GM18951 (cell line): ENCODE results near the gene MYO18B.

Source experiments
- POLR2A ChIP-seq: IDR thresholded peaks from 4 replicates; pipeline ENCODE4 v1.6.1; 2011; ENCODE audit warnings: mild to moderate bottlenecking; ENCODE audit not compliant: insufficient read length, insufficient read depth; ENCODE audit errors: extremely low read depth
- in situ Hi-C: fragments of 300-500 bp; cut with MboI; formaldehyde crosslinking; loops from one replicate; pipeline ENCODE4 v1.12.0; 2022; ENCODE audit warnings: low sequenced_read_pairs, mixed read lengths, inconsistent platforms; ENCODE audit not compliant: unreplicated experiment

The MYO18B gene

GRCh38 chr22:25817092-25817943, 75.3 kb downstream of the MYO18B start:
- in situ Hi-C loops = no loop called here

GRCh38 chr22:25818541-25818940, 76.6 kb downstream of the MYO18B start:
- TF ChIP-seq POLR2A = no peak
- in situ Hi-C loops = no loop called here

More at GRCh38 chr22:25817092-25817943, 75.3 kb downstream of the MYO18B start:
- no peak for TF ChIP-seq POLR2A

- in situ Hi-C loops = no loop called here
- TF ChIP-seq POLR2A = no peak
These were observed 80.4 kb downstream of the MYO18B start for GRCh38 chr22:25822344-25822743.

GRCh38 chr22:25823276-25823675, 81.3 kb downstream of the MYO18B start:
- in situ Hi-C loops = no loop called here
- TF ChIP-seq POLR2A = no peak

- no peak for TF ChIP-seq POLR2A
- in situ Hi-C loops = no loop called here
These were observed 82.9 kb downstream of the MYO18B start for GRCh38 chr22:25824828-25825423.

GRCh38 chr22:25827415-25827814, 85.4 kb downstream of the MYO18B start:
- no peak for TF ChIP-seq POLR2A
- in situ Hi-C loops = no loop called here

GRCh38 chr22:25828422-25828821, 86.4 kb downstream of the MYO18B start:
- in situ Hi-C loops = no loop called here
- TF ChIP-seq POLR2A = no peak

- in situ Hi-C loops = no loop called here
- TF ChIP-seq POLR2A = no peak
These were observed 87.2 kb downstream of the MYO18B start for GRCh38 chr22:25829237-25829636.

GRCh38 chr22:25829808-25830777, 88.1 kb downstream of the MYO18B start:
- in situ Hi-C loops = no loop called here
- no peak for TF ChIP-seq POLR2A

GRCh38 chr22:25833091-25833490, 91.1 kb downstream of the MYO18B start:
- no peak for TF ChIP-seq POLR2A
- in situ Hi-C loops = no loop called here

- TF ChIP-seq POLR2A = no peak
- in situ Hi-C loops = no loop called here
These were observed 91.7 kb downstream of the MYO18B start for GRCh38 chr22:25833676-25834075.

- no peak for TF ChIP-seq POLR2A
- in situ Hi-C loops = no loop called here
These were observed 92.5 kb downstream of the MYO18B start for GRCh38 chr22:25834490-25834889.

- in situ Hi-C loops = no loop called here
- no peak for TF ChIP-seq POLR2A
These were observed 93.4 kb downstream of the MYO18B start for GRCh38 chr22:25835348-25835747.
